Epithelial cell of proximal tubule (primary cell): Measurements from ENCODE around the gene NYAP2. TPM values are rescaled to one million over a fixed set of nuclear protein-coding genes. Genes with fewer than 3 reads are reported as not detected.

Source experiments
- DNase-seq: peaks from one replicate; pipeline ENCODE4 v3.0.0-alpha.2; 2011; ENCODE audit warnings: low read depth
- H3K4me3 ChIP-seq: 2 replicates; pipeline ENCODE4 v1.5.1; 2011; ENCODE audit warnings: low read depth, mild to moderate bottlenecking, low read length
- total RNA-seq: library from RNA; depleted of rRNA; stranded (reverse); fragments of >200 nt; gene quantifications from 2 replicates; pipeline ENCODE4 v1.2.3, GENCODE V29; 2015
- TF ChIP-seq, protein P1 (sequence below): conservative IDR thresholded peaks from 2 replicates; pipeline ENCODE4 v1.5.1; 2012; ENCODE audit warnings: low read depth, mild to moderate bottlenecking, low read length

The NYAP2 gene
- total RNA-seq, 1 donor from 2014 or later: not detected

DNA sequence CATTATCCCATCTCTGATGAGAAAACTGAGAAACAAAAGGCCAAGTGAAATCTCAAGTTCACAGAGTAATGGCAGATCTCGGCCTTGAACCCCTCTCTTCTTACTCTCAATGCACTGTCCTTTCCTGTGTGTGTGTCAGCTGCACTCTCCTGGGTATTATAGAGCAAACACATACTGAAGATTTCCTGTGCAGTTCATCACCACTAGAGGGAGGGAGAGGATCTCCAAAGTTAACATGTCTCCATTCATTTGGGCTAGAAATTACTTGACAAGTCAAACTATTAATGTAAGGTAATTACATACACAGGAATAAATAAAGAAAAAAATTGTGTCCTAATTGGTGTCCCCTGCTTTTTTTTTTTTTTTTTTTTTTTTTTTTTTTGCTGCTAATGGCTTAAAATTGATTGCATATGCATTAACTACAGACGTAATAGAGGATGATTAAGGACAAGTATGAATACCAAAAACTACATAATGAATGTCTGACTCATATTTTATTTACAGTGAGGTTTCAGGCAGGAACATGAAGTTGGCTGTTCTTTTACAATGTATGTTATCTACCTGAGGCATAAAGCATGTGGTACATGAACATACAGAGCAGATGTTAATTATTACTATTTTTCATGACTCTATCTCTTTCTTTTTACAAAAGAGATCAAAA is 269.2 kb downstream of the NYAP2 start:
- no peak overlapping the region for H3K4me3 ChIP-seq
- no peak for DNase-seq
- TF ChIP-seq, protein P1, sequence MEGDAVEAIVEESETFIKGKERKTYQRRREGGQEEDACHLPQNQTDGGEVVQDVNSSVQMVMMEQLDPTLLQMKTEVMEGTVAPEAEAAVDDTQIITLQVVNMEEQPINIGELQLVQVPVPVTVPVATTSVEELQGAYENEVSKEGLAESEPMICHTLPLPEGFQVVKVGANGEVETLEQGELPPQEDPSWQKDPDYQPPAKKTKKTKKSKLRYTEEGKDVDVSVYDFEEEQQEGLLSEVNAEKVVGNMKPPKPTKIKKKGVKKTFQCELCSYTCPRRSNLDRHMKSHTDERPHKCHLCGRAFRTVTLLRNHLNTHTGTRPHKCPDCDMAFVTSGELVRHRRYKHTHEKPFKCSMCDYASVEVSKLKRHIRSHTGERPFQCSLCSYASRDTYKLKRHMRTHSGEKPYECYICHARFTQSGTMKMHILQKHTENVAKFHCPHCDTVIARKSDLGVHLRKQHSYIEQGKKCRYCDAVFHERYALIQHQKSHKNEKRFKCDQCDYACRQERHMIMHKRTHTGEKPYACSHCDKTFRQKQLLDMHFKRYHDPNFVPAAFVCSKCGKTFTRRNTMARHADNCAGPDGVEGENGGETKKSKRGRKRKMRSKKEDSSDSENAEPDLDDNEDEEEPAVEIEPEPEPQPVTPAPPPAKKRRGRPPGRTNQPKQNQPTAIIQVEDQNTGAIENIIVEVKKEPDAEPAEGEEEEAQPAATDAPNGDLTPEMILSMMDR: peak; percentile 89

DNA sequence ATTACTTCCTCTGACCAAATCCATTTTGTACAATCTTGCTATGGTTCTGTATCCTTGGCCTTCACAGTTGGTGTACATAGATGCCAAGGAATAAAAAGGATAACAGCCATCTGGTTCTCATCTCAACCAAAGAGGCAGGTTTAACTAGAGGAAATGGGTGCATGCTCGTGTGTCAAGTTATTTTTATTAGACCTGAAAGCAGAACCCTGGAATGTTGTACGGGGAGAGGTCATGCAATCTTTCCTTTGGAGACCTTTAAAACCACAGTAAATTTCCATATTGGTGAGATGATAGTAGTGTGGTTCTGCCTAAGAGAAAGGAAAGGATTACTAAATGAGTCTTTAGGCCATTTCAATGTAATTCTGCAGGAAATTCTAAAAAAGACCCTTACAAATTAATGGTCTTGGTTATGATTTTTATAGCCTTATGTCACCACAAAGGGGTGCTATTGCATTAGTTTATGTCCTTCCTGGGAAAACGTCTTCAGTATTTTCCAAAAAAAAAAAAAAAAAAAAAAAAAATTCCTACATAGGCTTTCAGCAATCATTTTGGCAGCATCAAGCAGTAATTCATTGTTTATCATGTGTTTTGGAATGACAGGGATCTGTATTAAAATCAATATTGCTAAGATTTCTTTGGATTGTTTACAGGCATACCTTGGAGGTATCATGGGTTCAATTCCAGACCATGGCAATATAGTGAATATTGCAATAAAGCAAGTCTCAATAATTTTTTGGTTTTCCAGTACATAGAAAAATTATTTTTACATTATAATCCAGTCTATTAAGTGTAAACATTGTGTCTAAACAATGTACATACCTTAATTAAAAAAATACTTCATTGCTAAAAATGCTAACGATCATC is 270.8 kb downstream of the NYAP2 start:
- H3K4me3 ChIP-seq: no peak overlapping the region
- DNase-seq: no peak
- TF ChIP-seq, protein P1: peak; percentile 54

DNA sequence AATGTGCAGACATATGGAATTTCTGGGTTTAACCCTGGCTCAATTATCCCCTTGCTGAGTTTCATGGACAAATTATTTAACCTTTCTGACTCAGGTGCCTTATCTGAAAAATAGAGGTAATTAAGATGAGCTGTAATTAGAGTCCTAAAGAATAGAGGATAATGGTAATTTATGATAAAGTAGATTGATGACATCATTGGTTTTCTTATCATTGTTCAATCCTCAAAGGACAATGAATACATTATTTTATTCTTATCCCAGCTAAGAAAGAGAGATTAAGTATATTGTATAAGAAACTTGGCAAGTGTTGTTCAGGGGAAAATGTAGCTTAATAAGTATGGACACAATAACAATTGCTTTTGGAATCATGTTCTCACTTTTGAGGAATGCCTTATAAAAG is 279.3 kb downstream of the NYAP2 start:
- TF ChIP-seq, protein P1: no peak
- DNase-seq: no peak
- no peak overlapping the region for H3K4me3 ChIP-seq

DNA sequence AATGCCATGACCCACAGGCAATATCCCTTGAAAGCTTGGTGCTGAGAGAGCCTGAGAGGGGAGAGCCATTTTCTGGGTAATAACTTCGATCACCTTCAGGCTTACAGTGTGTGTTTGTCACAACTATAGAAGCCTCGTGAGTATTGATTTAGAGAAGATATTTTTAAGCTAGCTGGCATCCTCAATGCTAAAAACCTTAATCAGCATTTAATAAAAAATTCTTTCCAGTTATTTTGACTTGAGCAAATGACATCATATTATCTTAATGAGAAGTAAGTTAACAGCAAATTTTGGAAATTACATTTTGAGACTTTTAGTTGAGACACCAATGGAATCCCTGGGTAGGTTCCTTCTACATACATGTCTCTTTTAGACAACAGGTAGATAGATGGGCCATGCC is 283.7 kb downstream of the NYAP2 start:
- H3K4me3 ChIP-seq: no peak overlapping the region
- TF ChIP-seq, protein P1: no peak
- DNase-seq: no peak

DNA sequence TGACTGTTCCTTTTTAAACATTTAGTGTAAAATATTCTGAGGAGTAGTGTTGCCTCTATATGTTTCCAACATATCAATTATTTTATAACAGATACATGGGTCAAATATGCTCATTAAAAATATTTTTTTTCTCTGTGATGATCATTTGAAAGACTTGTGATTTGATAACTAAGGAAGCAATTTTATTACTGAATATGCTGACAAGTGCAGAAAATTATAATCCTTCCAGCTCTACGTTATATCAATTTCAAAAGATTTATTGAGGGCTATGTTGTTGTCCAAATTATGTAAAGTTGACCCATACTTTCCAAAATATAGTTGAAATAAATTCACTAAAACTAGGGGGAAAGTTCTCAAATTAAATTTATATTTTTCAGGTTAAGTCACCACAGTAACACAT is 290.6 kb downstream of the NYAP2 start:
- TF ChIP-seq, protein P1: no peak
- H3K4me3 ChIP-seq: no peak overlapping the region
- no peak for DNase-seq

DNA sequence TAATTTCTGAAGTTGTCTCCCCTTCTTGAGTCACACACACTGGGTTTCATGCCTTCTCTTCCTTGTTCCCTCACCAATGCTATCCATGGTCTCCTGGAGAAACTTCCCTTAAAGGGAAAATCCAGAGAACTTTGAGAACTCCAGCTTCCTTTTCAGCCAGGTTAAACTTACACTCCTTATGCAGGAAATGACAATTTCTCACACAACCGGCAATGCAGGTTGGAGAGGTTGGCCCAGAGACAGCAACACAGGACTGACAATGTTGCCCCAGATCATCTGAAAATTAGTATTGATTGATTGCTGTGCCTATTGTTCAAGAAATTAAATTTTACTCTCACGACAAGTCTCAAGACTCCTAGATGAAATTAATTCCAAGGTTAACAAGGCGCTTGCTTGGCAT is 292.2 kb downstream of the NYAP2 start:
- TF ChIP-seq, protein P1: no peak
- no peak overlapping the region for H3K4me3 ChIP-seq
- DNase-seq: no peak
